Vagina (tissue), 2 donors: ENCODE data around the gene TMPRSS4. TPM values are rescaled to one million over a fixed set of nuclear protein-coding genes. Genes with fewer than 3 reads are reported as not detected.

Experiments used
- DNase-seq, 2 donors: peaks; one replicate each; pipeline ENCODE4 v3.0.0-alpha.2; 2017; ENCODE audit errors: extremely low spot score in 2 of 2
- H3K27ac ChIP-seq: fragments of 200-600 bp; sonication (generic); one replicate; pipeline ENCODE4 v1.5.1; 2019
- H3K27me3 ChIP-seq: fragments of 200-600 bp; sonication (generic); one replicate; pipeline ENCODE4 v1.5.1; 2019
- H3K36me3 ChIP-seq, 2 donors: fragments of 200-600 bp; sonication (generic); one replicate each; pipeline ENCODE4 v1.5.1; 2017 to 2019
- H3K4me1 ChIP-seq: fragments of 200-600 bp; sonication (generic); one replicate; pipeline ENCODE4 v1.5.1; 2019
- H3K4me3 ChIP-seq, 2 donors: fragments of 200-600 bp; sonication (generic); 1 replicate in 1 of 2; 2 replicates in 1 of 2; pipeline ENCODE4 v1.5.1; 2016 to 2019
- H3K9me3 ChIP-seq: fragments of 200-600 bp; sonication (generic); one replicate; pipeline ENCODE4 v1.5.1; 2019
- CTCF ChIP-seq, 3 experiments: fragments of 450-650 bp in 2 of 3; fragments of 200-600 bp in 1 of 3; sonication (generic) in 1 of 3; IDR thresholded peaks; one replicate each; pipeline ENCODE4 v1.5.1; 2017 to 2019; ENCODE audit warnings: antibody characterized with exemption in 3 of 3, mild to moderate bottlenecking in 2 of 3, moderate library complexity in 2 of 3
- POLR2A ChIP-seq, 2 donors: fragments of 450-650 bp; IDR thresholded peaks; one replicate each; pipeline ENCODE4 v1.6.1; 2017; ENCODE audit warnings: antibody characterized with exemption in 2 of 2, mild to moderate bottlenecking in 2 of 2, moderate library complexity in 2 of 2
- POLR2AphosphoS5 ChIP-seq, 2 donors: sonication (generic); formaldehyde crosslinking; IDR thresholded peaks; one replicate each; pipeline ENCODE4 v1.9.0; 2017; ENCODE audit warnings: antibody characterized with exemption in 2 of 2, mild to moderate bottlenecking in 2 of 2, low read depth in 1 of 2; ENCODE audit not compliant: insufficient read depth in 1 of 2
- intact Hi-C: fragments of 100-400 bp; cut with DNase I; formaldehyde crosslinking; loops from one replicate; pipeline ENCODE4 v1.15.1; 2023
- total RNA-seq: library from RNA; depleted of rRNA; stranded (reverse); fragments of >200 nt; gene quantifications from one replicate; pipeline ENCODE4 v1.2.3, GENCODE V29; 2016

The TMPRSS4 gene
- total RNA-seq, 1 donor from 2014 or later = 20.9 TPM

GRCh38 chr11:118148856-118149255 is 72.0 kb downstream of the TMPRSS4 start:
- intact Hi-C loops = loop anchor here (10.0 kb wide), 1 partner anchor 206 kb away; the partner anchor contains the start of gene UBE4A
- TF ChIP-seq POLR2A (IDR thresholded peaks at IDR 0.05) (no peak), POLR2AphosphoS5 (IDR thresholded peaks at IDR 0.05; ENCODE audit: insufficient read depth in 1 of 2, low read depth in 1 of 2) (no peak), CTCF (IDR thresholded peaks at IDR 0.05) (no peak)
- no peak overlapping the region for H3K27ac ChIP-seq
- no peaks in the 10 kb centered on the region for H3K9me3 ChIP-seq
- no peak for DNase-seq
- peaks cover 25% of the 10 kb centered on the region for H3K4me1 ChIP-seq
- no peak overlapping the region for H3K4me3 ChIP-seq
- no peaks in the 10 kb centered on the region for H3K36me3 ChIP-seq
- no peaks in the 10 kb centered on the region for H3K27me3 ChIP-seq

GRCh38 chr11:118149493-118149892 is 72.6 kb downstream of the TMPRSS4 start:
- TF ChIP-seq POLR2A (IDR thresholded peaks at IDR 0.05) = no peak
- no peak for TF ChIP-seq CTCF (IDR thresholded peaks at IDR 0.05)
- no peak for TF ChIP-seq POLR2AphosphoS5 (IDR thresholded peaks at IDR 0.05; ENCODE audit: insufficient read depth in 1 of 2, low read depth in 1 of 2)
- H3K27me3 ChIP-seq = no peaks in the 10 kb centered on the region
- no peak overlapping the region for H3K27ac ChIP-seq

GRCh38 chr11:118151431-118151830 is 74.6 kb downstream of the TMPRSS4 start:
- Histone ChIP-seq H3K4me1 (peaks cover 17% of the 10 kb centered on the region), H3K9me3 (no peaks in the 10 kb centered on the region), H3K4me3 (no peak overlapping the region), H3K27ac (no peak overlapping the region), H3K36me3 (no peaks in the 10 kb centered on the region), H3K27me3 (peaks cover 4% of the 10 kb centered on the region)
- DNase-seq = no peak
- TF ChIP-seq POLR2A (IDR thresholded peaks at IDR 0.05) = no peak
- intact Hi-C loops = no loop called here

More at GRCh38 chr11:118149493-118149892, 72.6 kb downstream of the TMPRSS4 start:
- H3K4me3 ChIP-seq = no peak overlapping the region
- intact Hi-C loops = loop anchor here (10.0 kb wide), 1 partner anchor 205 kb away; the partner anchor contains the start of gene UBE4A
- no peaks in the 10 kb centered on the region for H3K9me3 ChIP-seq
- no peaks in the 10 kb centered on the region for H3K36me3 ChIP-seq
- no peak for DNase-seq
- H3K4me1 ChIP-seq = peaks cover 25% of the 10 kb centered on the region

GRCh38 chr11:118152020-118152551 is 75.2 kb downstream of the TMPRSS4 start:
- intact Hi-C loops = no loop called here
- no peaks in the 10 kb centered on the region for H3K9me3 ChIP-seq
- peaks cover 17% of the 10 kb centered on the region for H3K4me1 ChIP-seq
- no peaks in the 10 kb centered on the region for H3K36me3 ChIP-seq
- H3K27me3 ChIP-seq = peaks cover 4% of the 10 kb centered on the region
- TF ChIP-seq POLR2AphosphoS5 (IDR thresholded peaks at IDR 0.05; ENCODE audit: insufficient read depth in 1 of 2, low read depth in 1 of 2) (no peak), CTCF (IDR thresholded peaks at IDR 0.05) (no peak), POLR2A (IDR thresholded peaks at IDR 0.05) (no peak)
- peak overlapping the region; percentile 39 to 63 for H3K4me3 ChIP-seq
- no peak overlapping the region for H3K27ac ChIP-seq
- no peak for DNase-seq

GRCh38 chr11:118152552-118153471 is 75.9 kb downstream of the TMPRSS4 start, which contains the start of gene SCN4B:
Gene SCN4B, minus strand, starts transcription at chr11:118152823. Its CDS starts 150 bp downstream, at chr11:118152673.
- no peaks in the 10 kb centered on the region for H3K36me3 ChIP-seq
- DNase-seq = no peak
- intact Hi-C loops = no loop called here
- H3K4me1 ChIP-seq = peaks cover 17% of the 10 kb centered on the region
- peaks cover 4% of the 10 kb centered on the region for H3K27me3 ChIP-seq
- peak within 1 kb of the TSS; percentile 7 for H3K27ac ChIP-seq
- TF ChIP-seq POLR2A (IDR thresholded peaks at IDR 0.05) (no peak), POLR2AphosphoS5 (IDR thresholded peaks at IDR 0.05; ENCODE audit: insufficient read depth in 1 of 2, low read depth in 1 of 2) (no peak), CTCF (IDR thresholded peaks at IDR 0.05) (no peak)
- no peaks in the 10 kb centered on the region for H3K9me3 ChIP-seq
- H3K4me3 ChIP-seq = peak within 1 kb of the TSS; percentile 39 to 63
